HepG2 (cell line): ENCODE results near the gene RABL2B.
"Not testable (repeated sequence)": the region's sequence is repeated elsewhere in the genome, so short reads cannot be mapped to it uniquely, and the experiment has no call there.

Experiments
- EHMT2 ChIP-seq: fragments of 200-600 bp; sonication (generic); IDR thresholded peaks from 2 replicates; pipeline ENCODE4 v1.7.0; 2017; ENCODE audit warnings: antibody characterized with exemption, low read depth, low read length, borderline replicate concordance
- JUND ChIP-seq: sonication (generic); formaldehyde crosslinking; IDR thresholded peaks from 2 replicates; pipeline ENCODE4 v1.8.0; 2022; ENCODE audit warnings: mild to moderate bottlenecking, missing genetic modification reagents
- MAFF ChIP-seq: IDR thresholded peaks from 2 replicates; pipeline ENCODE4 v1.6.1; 2011; ENCODE audit warnings: low read depth, low read length, improper control_type of control experiment
- NONO ChIP-seq, 2 experiments: fragments of 450-650 bp in 1 of 2; sonication (generic) in 1 of 2; formaldehyde crosslinking in 1 of 2; IDR thresholded peaks in 1 of 2; conservative IDR thresholded peaks in 1 of 2; 2 replicates each; pipeline versions ENCODE4 v1.6.1 to v1.8.0; 2017 to 2022; ENCODE audit warnings: mild to moderate bottlenecking in 1 of 2, missing genetic modification reagents in 1 of 2, moderate library complexity in 1 of 2
- SMC3 ChIP-seq: IDR thresholded peaks from 2 replicates; pipeline ENCODE4 v1.6.1; 2011; ENCODE audit warnings: low read length, improper control_type of control experiment
- ZNF788 ChIP-seq: sonication (generic); formaldehyde crosslinking; IDR thresholded peaks from 2 replicates; pipeline ENCODE4 v1.5.0; 2020; ENCODE audit warnings: mild to moderate bottlenecking, missing genetic modification reagents, borderline replicate concordance
- TF ChIP-seq, protein P1 (sequence below): sonication (generic); formaldehyde crosslinking; IDR thresholded peaks from 2 replicates; pipeline ENCODE4 v1.4.0; 2020; ENCODE audit warnings: missing genetic modification reagents

DNA sequence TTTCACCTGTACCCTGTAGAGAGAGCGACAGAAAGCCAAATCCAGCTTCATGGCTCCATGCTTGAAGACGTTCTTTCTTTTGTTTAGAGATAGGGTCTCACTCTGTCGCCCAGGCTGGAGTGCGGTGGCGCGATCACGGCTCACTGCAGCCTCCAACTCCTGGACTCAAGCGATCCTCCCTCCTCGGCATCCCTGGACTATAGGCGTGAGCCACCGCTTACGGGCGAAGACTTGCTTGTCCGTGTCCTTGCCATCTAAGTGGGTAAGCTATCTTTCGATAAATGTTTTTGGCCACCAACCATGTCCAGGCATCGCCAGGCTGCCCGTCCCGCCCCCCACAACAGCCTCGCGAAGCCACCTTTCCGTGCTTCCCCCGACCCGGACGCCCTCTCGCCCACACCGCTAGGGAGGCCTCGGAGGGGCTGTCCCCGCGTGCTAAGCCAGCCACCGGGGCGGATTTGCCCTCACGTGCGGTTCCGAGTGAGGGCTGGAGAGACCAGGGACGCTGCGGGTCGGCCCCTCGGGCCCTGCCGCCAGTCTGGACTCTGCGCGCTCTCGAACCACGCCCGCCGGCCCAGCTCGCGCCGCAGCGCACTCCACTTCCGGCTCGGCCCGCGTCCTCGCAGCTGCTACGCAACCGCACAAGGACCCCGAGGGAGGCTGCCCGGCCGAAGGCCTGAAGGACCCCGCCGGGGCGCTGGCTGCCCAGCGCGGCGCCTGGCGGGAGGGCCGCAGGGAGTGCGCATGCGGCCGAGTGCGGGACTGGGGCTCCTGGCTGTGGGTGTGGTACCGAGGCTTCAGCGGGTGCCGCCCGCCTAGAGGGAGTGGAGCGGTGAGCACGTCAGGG is at the start of gene RABL2B:
- TF ChIP-seq JUND (CRISPR knock-in tag); NONO (IDR thresholded peaks at IDR 0.05); EHMT2; MAFF; SMC3: not testable (repeated sequence)
- TF ChIP-seq NONO (CRISPR knock-in tag; conservative IDR thresholded peaks at IDR 0.05) (peak; percentile 65; the same call in 1 of the 2 replicates), ZNF788 (0 out of 2 replicates have a peak, but pooled peaks have one; percentile 33)
- TF ChIP-seq, protein P1, sequence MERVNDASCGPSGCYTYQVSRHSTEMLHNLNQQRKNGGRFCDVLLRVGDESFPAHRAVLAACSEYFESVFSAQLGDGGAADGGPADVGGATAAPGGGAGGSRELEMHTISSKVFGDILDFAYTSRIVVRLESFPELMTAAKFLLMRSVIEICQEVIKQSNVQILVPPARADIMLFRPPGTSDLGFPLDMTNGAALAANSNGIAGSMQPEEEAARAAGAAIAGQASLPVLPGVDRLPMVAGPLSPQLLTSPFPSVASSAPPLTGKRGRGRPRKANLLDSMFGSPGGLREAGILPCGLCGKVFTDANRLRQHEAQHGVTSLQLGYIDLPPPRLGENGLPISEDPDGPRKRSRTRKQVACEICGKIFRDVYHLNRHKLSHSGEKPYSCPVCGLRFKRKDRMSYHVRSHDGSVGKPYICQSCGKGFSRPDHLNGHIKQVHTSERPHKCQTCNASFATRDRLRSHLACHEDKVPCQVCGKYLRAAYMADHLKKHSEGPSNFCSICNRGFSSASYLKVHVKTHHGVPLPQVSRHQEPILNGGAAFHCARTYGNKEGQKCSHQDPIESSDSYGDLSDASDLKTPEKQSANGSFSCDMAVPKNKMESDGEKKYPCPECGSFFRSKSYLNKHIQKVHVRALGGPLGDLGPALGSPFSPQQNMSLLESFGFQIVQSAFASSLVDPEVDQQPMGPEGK (CRISPR knock-in tag), result not testable (repeated sequence)
